GM13977 (cell line): ENCODE data around the gene CLIC1.

ENCODE experiments used
- DNase-seq: peaks from one replicate; pipeline ENCODE4 v3.0.0; 2012; ENCODE audit warnings: low spot score
- CTCF ChIP-seq: IDR thresholded peaks from 2 replicates; pipeline ENCODE4 v1.5.1; 2012; ENCODE audit warnings: mild to moderate bottlenecking, control low read depth; ENCODE audit not compliant: insufficient read depth; ENCODE audit errors: extremely low read depth, missing control alignments
- in situ Hi-C: fragments of 300-500 bp; cut with MboI; formaldehyde crosslinking; loops from one replicate; pipeline ENCODE4 v1.12.0; 2022; ENCODE audit warnings: low sequenced_read_pairs, low pct_unique_long_range_greater_than_20kb, mixed read lengths, inconsistent platforms; ENCODE audit not compliant: unreplicated experiment

The CLIC1 gene

GRCh38 chr6:31768363-31769257, 32.3 kb upstream of the CLIC1 start:
- no peak for TF ChIP-seq CTCF
- DNase-seq, result no peak
- in situ Hi-C loops, result no loop called here

- in situ Hi-C loops, result no loop called here
- no peak for DNase-seq
- no peak for TF ChIP-seq CTCF
Observed at GRCh38 chr6:31767096-31767645, 30.8 kb upstream of the CLIC1 start.

GRCh38 chr6:31765910-31766794, 29.8 kb upstream of the CLIC1 start:
- DNase-seq, result no peak
- in situ Hi-C loops, result no loop called here
- TF ChIP-seq CTCF, result no peak

- in situ Hi-C loops, result no loop called here
- TF ChIP-seq CTCF, result no peak
- DNase-seq, result no peak
Observed at GRCh38 chr6:31765559-31765909, 29.2 kb upstream of the CLIC1 start.

- in situ Hi-C loops, result no loop called here
- no peak for TF ChIP-seq CTCF
- no peak for DNase-seq
Observed at GRCh38 chr6:31764198-31764597, 27.9 kb upstream of the CLIC1 start.

GRCh38 chr6:31763619-31763940, 27.2 kb upstream of the CLIC1 start:
- no peak for TF ChIP-seq CTCF
- in situ Hi-C loops, result no loop called here
- no peak for DNase-seq
